ENCODE data around the gene LYPD6. TPM values are rescaled to one million over a fixed set of nuclear protein-coding genes. Genes with fewer than 3 reads are reported as not detected.
A peak's percentile ranks its signal among the peaks of the same experiment; 100 is the strongest.

Gene LYPD6
- total and polyA plus RNA-seq, 2 donors (not counting 3 experiments of a cell fraction or from before 2014, with no cell fraction given), result 3.0 to 4.0 TPM

- no peaks in the 10 kb centered on the region for H4K20me1 ChIP-seq (replicated peaks; ENCODE audit: control insufficient read depth, extremely low read depth, insufficient read depth, low read length)
- no peak for TF ChIP-seq POLR2A (IDR thresholded peaks at IDR 0.05; ENCODE audit: low read depth, low read length)
- TF ChIP-seq CTCF (IDR thresholded peaks at IDR 0.05; ENCODE audit: extremely low read depth in 1 of 2, insufficient read depth in 1 of 2, low read depth in 1 of 2, low read length in 2 of 2), result peak in 1 of 2 donors; percentile 12
- no peak overlapping the region for H3K27ac ChIP-seq (ENCODE audit: insufficient read depth, low read depth, low read length)
- DNase-seq (ENCODE audit: low read depth, low spot score), result peak; percentile 13
- H3K9ac ChIP-seq (replicated peaks; ENCODE audit: extremely low read depth, insufficient read depth, low read length), result no peak overlapping the region
- H2AFZ ChIP-seq (ENCODE audit: low read depth, low read length), result no peak overlapping the region
- no TSS peak for BruUV-seq (replicated peaks)
- no peaks in the 10 kb centered on the region for H3K79me2 ChIP-seq (ENCODE audit: control insufficient read depth, insufficient read depth, low read length)
- H3K4me3 ChIP-seq (replicated peaks in 1 of 3; ENCODE audit: insufficient read depth in 1 of 3, low read depth in 1 of 3, low read length in 3 of 3), result no peak overlapping the region
- H3K4me2 ChIP-seq (ENCODE audit: insufficient read depth, low read length), result no peak overlapping the region
- CTCF ChIA-PET, result interaction anchor here (0.5 to 1.2 kb wide), 12 partner anchors 12 to 470 kb away, joined by 3 to 11 read pairs (median 4); no protein-coding TSS in a partner anchor
- dilution Hi-C loops (cut with MboI; ENCODE audit: extremely low pct_ligation_motif_present, low sequenced_read_pairs) (no loop called here), intact Hi-C loops (cut with micrococcal nuclease) (no loop called here)
- no peaks in the 10 kb centered on the region for H3K36me3 ChIP-seq (ENCODE audit: control insufficient read depth in 2 of 2, extremely low read depth in 1 of 2, insufficient read depth in 2 of 2, low read length in 2 of 2)
- no peaks in the 10 kb centered on the region for H3K9me1 ChIP-seq (replicated peaks; ENCODE audit: control insufficient read depth, extremely low read depth, insufficient read depth, low read length)
- H3K9me3 ChIP-seq (replicated peaks; ENCODE audit: control insufficient read depth, insufficient read depth, low read length), result no peaks in the 10 kb centered on the region
- peaks cover 0 to 3% of the 10 kb centered on the region in 2 experiments for H3K27me3 ChIP-seq (ENCODE audit: control insufficient read depth in 2 of 2, insufficient read depth in 2 of 2, low read length in 2 of 2)
- H3K4me1 ChIP-seq (ENCODE audit: control insufficient read depth, extremely low read depth, insufficient read depth, low read length), result no peaks in the 10 kb centered on the region
- POLR2A ChIA-PET, result no interaction called here
- FAIRE-seq, result no peak
Measured at GRCh38 chr2:149487189-149487588, 156.8 kb downstream of the LYPD6 start.

- FAIRE-seq (no peak), DNase-seq (ENCODE audit: low read depth, low spot score) (no peak)
- Histone ChIP-seq H4K20me1 (replicated peaks; ENCODE audit: control insufficient read depth, extremely low read depth, insufficient read depth, low read length) (no peaks in the 10 kb centered on the region), H3K27ac (ENCODE audit: insufficient read depth, low read depth, low read length) (no peak overlapping the region), H3K4me2 (ENCODE audit: insufficient read depth, low read length) (no peak overlapping the region), H3K4me1 (ENCODE audit: control insufficient read depth, extremely low read depth, insufficient read depth, low read length) (no peaks in the 10 kb centered on the region), H3K9ac (replicated peaks; ENCODE audit: extremely low read depth, insufficient read depth, low read length) (no peak overlapping the region), H3K9me3 (replicated peaks; ENCODE audit: control insufficient read depth, insufficient read depth, low read length) (no peaks in the 10 kb centered on the region), H3K9me1 (replicated peaks; ENCODE audit: control insufficient read depth, extremely low read depth, insufficient read depth, low read length) (no peaks in the 10 kb centered on the region), H3K36me3 (ENCODE audit: control insufficient read depth in 2 of 2, extremely low read depth in 1 of 2, insufficient read depth in 2 of 2, low read length in 2 of 2) (no peaks in the 10 kb centered on the region), H3K27me3 (ENCODE audit: control insufficient read depth in 2 of 2, insufficient read depth in 2 of 2, low read length in 2 of 2) (peaks cover 0 to 3% of the 10 kb centered on the region in 2 experiments), H2AFZ (ENCODE audit: low read depth, low read length) (no peak overlapping the region), H3K79me2 (ENCODE audit: control insufficient read depth, insufficient read depth, low read length) (no peaks in the 10 kb centered on the region), H3K4me3 (replicated peaks in 1 of 3; ENCODE audit: insufficient read depth in 1 of 3, low read depth in 1 of 3, low read length in 3 of 3) (no peak overlapping the region)
- intact Hi-C loops (cut with micrococcal nuclease) (no loop called here), dilution Hi-C loops (cut with MboI; ENCODE audit: extremely low pct_ligation_motif_present, low sequenced_read_pairs) (no loop called here)
- no TSS peak for BruUV-seq (replicated peaks)
- CTCF ChIA-PET, result interaction anchor here (1.6 to 2.8 kb wide), 2 partner anchors 123 to 472 kb away, joined by 3 to 18 read pairs; no protein-coding TSS in a partner anchor
- TF ChIP-seq EZH2 (IDR thresholded peaks at IDR 0.05; ENCODE audit: borderline replicate concordance, low read depth, low read length, severe bottlenecking) (no peak), GATA2 (IDR thresholded peaks at IDR 0.05; ENCODE audit: insufficient read depth, insufficient read length, low read depth, low read length) (no peak), POLR2AphosphoS5 (IDR thresholded peaks at IDR 0.05; ENCODE audit: insufficient read depth, low read depth, low read length) (no peak), MAX (IDR thresholded peaks at IDR 0.05; ENCODE audit: insufficient read depth, insufficient read length) (no peak), MYC (IDR thresholded peaks at IDR 0.05; ENCODE audit: low read depth, low read length) (no peak), JUN (IDR thresholded peaks at IDR 0.05; ENCODE audit: borderline replicate concordance, insufficient read depth, insufficient read length, low read depth) (no peak), FOS (IDR thresholded peaks at IDR 0.05; ENCODE audit: borderline replicate concordance, insufficient read depth, low read length) (no peak), CTCF (IDR thresholded peaks at IDR 0.05; ENCODE audit: extremely low read depth in 1 of 2, insufficient read depth in 1 of 2, low read depth in 1 of 2, low read length in 2 of 2) (no peak), POLR2A (IDR thresholded peaks at IDR 0.05; ENCODE audit: low read depth, low read length) (no peak)
- POLR2A ChIA-PET, result no interaction called here
Measured at GRCh38 chr2:149488706-149489440, 158.5 kb downstream of the LYPD6 start.

Measured in endothelial cell of umbilical vein (primary cell).